ENCODE measurements around the gene ITGBL1.
"Not testable (repeated sequence)": the region's sequence is repeated elsewhere in the genome, so short reads cannot be mapped to it uniquely, and the experiment has no call there.

The ITGBL1 gene

DNA sequence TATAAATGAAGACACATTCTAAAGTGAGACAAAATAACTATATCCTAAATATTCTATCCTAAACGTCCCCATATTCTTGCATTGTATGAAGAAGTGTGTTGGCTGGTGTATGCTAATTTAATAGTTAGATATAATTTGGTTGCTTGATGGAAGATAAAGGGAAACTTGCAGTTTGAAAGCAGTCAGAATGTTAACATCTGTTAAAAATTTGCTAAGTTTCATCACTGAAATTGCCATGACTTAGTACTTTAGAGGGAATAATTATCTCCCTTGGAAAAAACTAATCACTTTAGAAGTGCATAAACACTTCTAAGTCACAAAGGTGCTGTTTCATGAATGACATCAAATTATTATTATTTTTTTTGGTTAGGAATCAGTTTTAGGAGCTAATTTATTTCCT lies 61.6 kb downstream of the ITGBL1 start:
- no peak for DNase-seq (ENCODE audit: low read depth)

DNA sequence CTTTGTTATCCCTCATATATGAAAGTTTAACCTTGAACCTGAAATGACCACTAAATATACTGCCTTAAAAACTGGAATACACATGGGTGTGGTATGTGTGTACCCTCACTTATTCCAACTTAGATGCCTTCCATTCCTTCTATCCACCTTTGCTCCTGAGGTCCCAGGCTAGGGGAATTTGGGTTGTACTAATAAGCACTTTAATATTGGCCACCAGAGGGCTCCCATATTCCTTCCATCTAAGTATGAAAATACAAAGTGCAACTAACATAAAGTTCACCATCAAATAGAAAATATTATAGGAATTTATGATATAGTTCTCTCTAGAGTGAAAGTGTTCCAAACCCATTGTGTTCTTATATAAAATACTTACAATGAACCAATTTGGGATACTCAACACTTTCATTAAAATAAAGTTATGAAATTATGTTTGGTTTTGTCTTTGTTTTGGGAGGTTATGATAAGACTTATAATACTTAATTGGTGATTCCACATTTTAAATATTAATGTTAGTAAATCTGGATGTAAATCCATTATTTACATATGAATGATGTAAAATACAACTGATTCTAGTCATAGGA lies 62.3 kb downstream of the ITGBL1 start:
- no peak for DNase-seq (ENCODE audit: low read depth)

DNA sequence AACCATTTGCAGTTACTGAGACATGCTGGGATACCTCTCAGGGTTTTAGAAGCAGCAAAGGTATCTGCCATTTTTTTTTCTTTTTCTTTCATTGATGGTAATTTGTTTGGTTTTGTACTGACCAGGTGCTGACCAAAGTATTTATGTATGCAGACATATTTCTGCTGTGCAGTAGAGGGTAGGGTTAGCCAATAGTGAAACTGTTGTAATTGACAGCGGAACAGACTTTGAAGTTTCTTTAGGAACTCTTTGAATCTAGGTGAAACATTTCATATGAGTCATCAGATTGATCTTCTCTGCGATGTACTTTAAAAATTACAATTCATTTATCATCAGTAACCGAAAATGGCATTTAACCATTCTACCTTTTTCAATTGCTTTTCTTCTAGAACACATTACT lies 63.0 kb downstream of the ITGBL1 start:
- DNase-seq (ENCODE audit: low read depth): no peak

DNA sequence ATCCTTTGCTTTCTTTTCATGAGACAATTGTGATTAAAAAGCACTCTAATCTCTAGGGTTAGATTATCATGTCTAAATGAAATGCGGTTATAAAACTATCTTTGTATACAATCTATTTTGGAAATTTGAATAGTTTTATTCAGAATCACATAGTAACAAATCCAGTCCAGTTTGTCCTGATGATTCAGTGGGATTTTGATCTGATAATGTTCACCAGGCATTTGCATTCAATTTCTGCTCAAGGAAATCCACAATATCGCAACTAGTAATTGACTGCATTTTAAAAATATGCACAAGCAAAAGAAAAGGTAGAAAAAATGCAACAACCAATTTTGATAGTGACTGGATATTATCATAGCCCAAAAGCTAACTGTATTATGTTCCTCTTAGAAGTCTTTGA lies 63.8 kb downstream of the ITGBL1 start:
- DNase-seq (ENCODE audit: low read depth): no peak

DNA sequence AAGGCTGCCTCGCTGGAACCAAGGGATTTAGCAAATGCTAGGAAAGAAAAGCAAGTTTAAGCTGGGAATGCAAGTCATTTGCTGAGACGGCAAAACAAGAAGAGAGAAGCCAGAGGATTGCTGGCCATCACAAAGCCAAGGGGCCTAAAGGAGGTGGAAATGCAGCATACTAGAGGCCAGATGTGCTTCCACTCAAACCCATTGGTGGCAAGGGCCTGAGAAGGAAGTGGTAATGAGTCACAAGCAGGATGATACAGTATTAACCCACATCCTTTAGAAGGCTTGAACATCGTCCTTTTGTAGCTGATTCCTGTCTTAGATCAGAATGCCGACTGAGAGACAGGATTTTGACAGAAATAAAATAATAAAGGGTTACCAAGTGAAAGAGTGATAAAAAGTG lies 68.2 kb downstream of the ITGBL1 start:
- DNase-seq (ENCODE audit: low read depth): no peak

DNA sequence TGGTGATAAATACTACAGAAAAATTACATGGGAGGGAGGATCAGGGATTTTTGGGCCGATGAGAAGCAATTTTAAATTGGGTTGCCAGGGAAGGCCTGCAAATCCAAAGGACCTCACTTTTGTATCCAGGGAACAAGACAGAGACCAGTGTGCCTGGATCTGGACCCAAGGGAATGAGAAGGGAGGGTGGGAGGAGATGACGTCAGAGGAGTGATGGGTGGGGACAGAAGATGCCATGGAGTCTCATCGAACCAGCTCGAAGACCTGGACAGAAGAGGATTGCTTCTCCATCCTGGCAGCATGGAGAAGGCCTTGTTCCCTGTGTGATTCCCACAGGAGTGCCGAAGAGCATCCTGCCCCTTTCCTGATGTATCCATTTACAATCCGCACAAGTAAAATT lies 68.9 kb downstream of the ITGBL1 start:
- no peak for DNase-seq (ENCODE audit: low read depth)

DNA sequence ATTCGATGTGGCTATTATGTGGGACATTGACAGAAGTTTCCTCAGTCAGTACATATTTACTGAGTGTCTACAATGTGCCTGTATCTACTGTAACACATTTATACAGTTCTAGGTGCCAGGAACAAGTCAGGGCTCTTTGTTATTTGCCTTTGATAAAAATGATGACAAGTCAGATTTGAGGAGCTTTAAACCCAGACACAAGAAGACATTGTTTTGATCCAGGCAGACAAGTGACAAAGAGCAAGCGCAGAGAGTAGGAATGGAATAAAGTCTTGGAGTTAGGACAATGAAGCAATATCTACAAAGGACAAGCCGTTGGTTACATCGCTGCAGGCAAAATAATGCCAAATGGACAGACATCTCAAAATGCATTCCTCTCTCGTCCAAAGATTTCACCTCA lies 70.1 kb downstream of the ITGBL1 start:
- DNase-seq (ENCODE audit: low read depth): no peak

DNA sequence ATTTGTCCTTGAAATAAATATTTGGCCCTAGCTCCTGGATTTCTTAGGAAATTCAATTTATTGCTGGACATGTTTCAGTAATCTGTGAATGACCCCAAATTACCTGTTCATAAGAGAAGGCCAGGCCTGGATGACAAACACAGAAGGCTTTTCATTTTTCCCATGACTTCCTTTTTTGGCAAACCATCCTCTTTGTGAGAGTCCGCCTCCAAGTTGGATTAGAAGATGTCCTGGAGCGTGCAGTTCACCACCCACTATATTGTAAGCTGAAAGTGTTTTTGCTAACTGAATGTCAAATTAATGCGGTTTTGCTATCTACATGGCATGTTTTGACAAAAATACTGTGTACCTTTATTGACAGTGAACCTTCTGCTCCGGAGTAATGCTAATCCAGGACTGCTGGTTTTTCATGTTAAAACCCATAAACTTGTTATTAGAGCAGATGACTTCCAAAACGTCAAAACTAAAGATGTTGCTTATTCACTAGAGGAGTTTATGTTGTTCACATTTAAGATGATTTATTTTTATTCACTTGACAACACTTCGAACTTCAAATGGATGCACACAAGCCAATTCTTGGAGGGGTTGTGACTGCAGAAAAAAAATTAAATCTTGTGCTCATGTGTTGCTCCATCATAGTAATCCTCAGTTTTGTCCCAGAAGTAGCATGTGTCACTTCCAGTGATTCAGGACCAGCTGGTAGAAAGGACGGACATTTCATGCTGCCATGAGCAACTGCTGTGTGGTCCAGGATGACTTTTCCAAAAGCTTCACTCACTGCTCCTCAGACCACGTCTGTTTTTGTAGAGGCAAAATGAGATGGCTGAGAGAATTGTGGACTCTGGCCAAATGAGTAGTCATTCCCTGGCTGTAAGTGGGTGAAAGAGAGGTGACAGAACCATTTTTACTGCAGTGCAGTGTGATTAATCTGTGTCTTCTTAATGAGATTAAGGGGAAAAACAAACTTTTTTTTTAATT lies 71.0 kb downstream of the ITGBL1 start:
- no peak for DNase-seq (ENCODE audit: low read depth)

DNA sequence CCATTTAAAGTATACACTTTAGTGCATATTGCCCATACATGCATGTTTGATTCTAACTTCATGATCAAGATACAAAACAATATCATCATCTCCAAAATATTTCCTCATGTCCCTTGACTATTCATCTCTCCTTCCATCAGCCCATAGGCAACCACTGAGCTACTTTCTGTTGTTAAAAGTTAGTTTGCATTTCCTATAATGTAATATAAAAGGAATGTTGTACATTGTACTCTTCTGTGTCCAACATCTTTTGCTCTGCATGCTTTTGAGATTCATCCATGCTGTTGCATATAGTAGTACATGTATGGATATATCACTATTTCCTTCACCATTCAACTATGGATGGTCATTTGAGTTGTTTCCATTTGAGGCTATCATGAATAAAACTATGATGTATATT lies 74.7 kb downstream of the ITGBL1 start:
- no peak for DNase-seq (ENCODE audit: low read depth)

DNA sequence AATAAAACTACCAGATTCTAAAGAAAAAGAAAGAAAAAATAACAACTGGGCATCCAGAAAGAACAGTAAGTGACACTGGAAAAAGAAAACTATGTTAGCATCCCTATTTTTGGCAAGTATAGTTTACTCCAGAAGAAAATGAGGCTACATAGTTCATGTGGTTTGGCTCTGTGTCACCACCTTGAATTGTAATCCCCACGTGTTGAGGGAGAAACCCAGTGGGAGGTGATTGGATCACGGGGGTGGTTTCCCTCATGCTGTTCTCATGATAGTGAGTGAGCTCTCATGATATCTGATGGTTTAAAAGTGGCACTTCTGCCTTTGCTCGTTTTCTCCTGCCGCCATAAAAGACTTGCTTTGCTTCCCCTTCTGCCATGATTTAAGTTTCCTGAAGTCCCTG lies 76.9 kb downstream of the ITGBL1 start:
- DNase-seq (ENCODE audit: low read depth): no peak

DNA sequence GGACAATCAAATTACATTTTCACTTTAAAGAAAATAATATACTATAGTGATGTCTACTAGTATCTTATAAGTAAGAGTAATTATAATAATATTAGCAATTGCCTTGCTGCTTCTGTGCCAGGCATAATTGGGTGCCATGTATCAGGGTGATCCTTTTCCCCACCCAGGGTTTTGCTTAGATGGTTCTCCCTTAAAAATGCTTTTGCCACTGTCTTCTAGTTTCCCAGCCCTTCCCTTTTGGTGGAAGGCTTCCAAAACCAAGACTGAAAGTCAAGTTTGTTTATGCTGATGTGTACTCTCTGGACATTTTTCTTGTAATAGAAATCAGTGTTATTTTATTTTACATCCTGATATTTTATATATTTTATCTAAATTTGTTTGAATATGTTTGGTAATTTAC lies 77.8 kb downstream of the ITGBL1 start:
- DNase-seq (ENCODE audit: low read depth): no peak

DNA sequence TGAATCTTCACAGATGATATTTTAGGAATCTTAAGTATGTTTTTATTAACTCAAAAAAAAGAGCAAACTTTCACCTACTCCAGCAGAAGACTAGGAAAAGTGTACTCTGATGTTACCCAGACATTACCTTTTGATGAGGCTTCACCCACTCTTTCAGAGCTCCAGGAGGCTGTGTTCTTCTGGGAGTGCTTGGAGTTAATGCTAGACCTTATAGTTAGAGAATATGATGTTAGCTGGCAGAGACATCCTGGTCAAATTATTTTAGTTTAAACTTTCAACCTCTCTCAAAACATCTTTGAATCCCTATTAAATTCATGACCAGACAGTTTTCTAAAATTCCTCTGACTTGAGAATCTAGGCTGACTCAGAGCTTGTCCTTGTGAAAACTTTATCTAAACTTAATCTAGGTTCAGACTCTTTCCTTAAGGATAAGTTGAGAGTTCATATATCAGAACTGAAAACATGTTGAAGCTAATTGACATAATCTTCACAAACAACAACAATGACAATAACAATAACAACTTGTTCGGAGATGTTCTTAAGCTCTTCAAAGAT lies 82.8 kb downstream of the ITGBL1 start:
- DNase-seq (ENCODE audit: low read depth): no peak

DNA sequence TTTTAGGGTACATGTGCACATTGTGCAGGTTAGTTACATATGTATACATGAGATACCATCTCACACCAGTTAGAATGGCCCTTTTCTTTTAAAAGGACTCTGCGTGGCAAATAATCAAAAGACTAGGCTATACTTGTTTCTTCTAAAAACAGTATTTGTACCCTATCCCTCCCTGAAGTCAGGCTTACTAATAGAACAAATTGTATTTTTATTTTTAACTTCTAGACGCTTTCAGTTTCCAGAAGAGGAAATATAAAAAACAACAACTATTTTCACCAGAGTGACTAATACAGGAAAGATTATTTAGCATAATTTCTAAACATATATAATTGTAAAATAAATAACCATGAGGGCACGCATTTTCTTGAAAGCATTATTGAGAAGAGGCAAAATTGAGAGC lies 83.6 kb downstream of the ITGBL1 start:
- DNase-seq (ENCODE audit: low read depth): no peak

DNA sequence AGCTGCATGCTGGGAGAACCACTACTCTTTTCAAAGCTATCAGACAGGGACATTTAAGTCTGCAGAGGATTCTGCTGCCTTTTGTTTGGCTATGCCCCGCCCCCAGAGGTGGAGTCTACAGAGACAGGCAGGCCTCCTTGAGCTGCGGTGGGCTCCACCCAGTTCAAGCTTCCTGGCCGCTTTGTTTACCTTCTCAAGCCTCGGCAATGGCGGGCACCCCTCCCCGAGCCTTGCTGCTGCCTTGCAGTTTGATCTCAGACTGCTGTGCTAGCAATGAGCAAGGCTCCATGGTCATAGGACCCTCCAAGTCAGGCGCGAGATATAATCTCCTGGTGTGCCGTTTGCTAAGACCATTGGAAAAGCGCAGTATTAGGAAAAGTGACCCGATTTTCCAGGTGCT lies 92.1 kb downstream of the ITGBL1 start:
- not testable (repeated sequence) for DNase-seq (ENCODE audit: low read depth)

DNA sequence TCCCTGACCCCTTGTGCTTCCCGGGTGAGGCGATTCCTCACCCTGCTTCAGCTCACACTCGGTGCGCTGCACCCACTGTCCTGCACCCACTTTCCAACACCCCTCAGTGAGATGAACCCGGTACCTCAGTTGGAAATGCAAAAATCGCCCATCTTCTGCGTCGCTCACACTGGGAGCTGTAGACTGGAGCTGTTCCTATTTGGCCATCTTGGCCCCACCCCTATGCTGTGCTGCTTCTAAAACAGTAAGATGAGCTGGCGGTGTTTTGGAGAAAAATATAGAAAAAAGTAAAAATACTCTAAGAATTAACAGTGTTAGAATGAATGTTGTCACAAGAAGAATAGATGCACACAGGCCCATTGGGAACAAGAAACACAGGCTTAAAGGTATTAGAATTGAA lies 92.5 kb downstream of the ITGBL1 start:
- DNase-seq (ENCODE audit: low read depth): no peak

DNA sequence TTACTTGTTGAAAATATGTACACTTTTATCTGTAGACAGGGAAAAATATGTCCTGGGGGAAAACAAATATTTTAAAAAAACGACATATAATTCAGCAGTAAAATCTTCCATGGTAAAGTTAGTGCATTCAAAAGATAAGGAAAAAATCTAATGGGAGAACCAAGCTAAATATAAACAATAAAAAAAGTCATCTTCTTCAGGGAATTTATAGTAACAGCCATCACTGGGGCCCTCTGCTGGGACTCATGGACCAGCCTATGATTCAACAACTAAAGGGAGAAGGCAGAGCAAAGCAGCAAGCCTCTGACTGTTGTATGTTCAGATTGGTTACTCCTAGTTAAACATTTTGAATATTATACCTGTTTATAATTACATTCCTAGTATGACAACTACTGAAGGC lies 93.0 kb downstream of the ITGBL1 start:
- no peak for DNase-seq (ENCODE audit: low read depth)

DNA sequence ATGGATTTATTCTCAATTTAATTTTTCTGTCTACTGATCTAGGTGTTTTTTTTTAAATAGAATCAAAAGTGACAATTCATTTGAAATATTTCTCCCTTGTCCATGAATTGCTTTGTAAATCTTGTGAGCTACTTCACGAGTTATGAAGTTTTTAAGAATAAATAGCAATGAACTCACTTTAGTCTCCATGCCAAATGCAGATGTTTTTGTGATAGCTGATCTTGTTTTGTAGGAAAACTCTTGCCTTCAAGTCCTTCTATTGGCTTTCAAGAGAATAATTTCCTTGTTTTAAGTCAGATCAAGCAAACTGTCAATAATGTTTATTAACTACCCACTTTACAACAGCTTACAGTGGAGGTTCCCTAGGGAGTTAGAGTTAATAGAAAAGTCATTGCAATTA lies 99.8 kb downstream of the ITGBL1 start:
- no peak for DNase-seq (ENCODE audit: low read depth)

DNA sequence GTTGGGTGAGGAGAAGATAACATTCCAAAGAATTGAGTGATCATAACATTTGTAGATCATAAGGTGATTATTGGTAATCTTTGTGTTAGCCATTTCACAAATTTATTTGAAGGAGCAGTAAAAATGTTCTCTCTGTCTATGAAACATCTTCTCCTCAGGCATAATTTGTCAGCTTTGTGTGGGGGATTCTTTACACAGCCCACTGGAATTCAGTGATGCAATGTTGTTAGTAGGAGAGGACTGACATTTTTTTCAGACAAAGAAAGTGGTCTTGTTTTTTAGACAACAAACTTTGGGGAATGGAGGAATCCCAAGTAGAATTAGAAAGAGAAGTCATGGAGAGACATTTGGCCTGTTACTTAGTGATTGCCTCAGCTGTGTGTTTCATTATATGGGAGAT lies 100.3 kb downstream of the ITGBL1 start:
- DNase-seq (ENCODE audit: low read depth): no peak

DNA sequence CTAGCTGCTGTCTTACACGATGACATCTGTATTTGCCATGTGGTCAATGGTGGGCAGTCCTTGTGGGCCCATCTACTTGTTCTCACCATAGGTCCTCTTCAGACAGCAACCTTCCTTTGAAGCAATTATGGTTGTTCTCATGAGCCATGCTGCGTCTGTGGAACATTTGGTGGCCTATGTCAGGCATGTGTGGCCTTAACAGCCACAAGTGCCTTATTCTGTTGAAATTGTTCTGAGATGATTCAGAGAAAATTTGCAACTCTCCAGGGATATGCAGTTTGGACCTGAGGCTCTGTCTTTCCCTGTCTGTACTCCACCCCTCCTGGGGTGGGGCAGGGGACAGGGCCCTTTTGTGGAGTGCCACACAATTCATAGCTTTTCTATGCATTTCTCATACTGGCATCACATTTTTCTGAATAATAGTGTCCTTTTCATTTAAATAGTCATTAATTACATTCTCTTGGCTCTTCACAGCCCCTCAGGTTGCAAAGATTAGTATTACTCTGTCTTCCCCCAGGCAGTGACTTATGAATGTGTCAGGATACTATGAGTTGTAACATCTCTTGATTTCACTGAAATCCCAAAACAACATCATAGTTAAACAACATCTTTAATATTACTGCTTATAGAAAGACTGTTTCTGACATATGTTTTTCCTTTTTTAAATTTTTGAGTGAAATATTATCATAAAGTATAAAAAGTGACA lies 102.1 kb downstream of the ITGBL1 start:
- no peak for DNase-seq (ENCODE audit: low read depth)

DNA sequence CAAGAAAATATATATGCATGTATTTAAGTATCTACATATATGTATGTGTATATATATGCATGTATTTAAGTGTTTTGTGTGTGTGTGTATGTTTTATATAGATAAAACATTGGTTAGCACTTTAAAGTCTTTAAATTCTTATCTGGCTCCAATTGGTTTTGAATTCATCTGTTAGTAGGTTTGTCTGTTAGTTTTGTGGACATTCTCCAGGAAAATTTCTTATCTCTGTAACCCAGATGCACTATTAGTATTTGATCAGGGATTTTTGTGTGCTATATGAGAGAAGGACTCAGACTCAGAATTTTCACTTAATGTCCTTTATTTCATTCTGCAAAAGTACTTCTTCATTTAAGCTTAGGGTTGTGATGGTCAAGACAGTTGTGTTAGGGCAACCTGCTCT lies 103.1 kb downstream of the ITGBL1 start:
- DNase-seq (ENCODE audit: low read depth): no peak

DNA sequence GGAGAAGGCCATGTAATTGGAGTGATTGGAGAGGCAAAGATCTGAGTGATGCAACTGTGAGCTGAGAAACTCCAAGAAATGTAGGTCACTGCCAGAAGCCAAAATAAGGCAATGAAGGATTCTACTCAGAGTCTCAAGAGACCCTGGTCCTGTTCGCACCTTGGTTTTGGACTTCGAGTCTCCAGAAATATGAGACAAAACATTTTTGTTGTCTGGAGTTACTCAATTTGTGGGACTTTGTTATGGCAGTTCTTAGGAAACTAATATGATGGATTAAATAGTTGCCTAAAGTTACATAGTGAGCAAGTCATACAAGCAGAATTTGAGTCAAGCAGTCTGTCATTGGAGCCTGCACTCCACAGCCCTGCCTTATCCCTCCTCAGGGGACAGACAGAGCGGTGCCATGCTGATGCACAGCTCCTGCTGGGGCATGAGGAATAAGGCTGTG lies 104.2 kb downstream of the ITGBL1 start:
- DNase-seq (ENCODE audit: low read depth): no peak

DNA sequence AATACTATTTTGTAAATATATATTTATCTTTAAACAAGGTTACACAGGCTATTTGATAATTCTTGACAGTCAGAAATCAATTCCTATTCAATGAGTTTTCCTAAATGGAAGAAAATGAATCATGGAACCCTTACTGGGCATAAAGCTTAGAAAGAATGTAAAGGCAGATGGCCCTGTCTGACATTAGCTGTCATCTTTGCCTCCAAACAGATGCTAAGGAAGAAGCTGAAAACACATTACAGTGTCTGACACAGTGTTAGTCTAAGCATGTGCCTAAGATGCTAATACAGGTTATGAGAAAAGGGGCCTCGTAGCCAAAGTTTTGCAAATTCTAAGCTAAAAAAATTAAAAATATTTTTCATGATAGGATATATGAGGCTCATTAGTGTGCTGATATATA lies 112.8 kb downstream of the ITGBL1 start:
- no peak for DNase-seq (ENCODE audit: low read depth)

DNA sequence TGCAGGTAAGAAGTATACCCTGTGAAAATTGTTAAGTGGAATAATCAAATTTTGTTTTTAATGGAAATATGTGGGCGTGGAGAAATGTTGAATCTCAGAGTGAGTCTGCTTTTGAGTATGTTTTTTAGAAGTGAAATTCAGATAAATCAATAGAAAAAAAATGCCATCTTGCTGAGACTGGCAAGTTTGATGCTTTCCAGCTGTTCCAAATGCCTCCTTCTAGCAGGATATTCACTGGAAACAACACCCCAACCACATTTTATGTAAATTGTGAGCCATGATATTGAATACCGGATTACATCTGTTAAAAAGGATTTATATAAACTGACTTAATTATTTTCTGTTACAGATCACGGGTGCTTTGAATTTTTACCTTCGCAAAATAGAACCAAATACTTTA lies 115.4 kb downstream of the ITGBL1 start:
- no peak for DNase-seq (ENCODE audit: low read depth)
